ENCODE measurements around the gene SHROOM3.
"Not testable (repeated sequence)": the region's sequence is repeated elsewhere in the genome, so short reads cannot be mapped to it uniquely, and the experiment has no call there.

The SHROOM3 gene

GRCh38 chr4:76600447-76600846 lies 165.4 kb downstream of the SHROOM3 start:
- no peak for DNase-seq (ENCODE audit: low read depth)
- no peak for TF ChIP-seq CTCF (conservative IDR thresholded peaks at IDR 0.05; ENCODE audit: control insufficient read depth, insufficient read depth, low read depth, low read length)
- no peak overlapping the region for H3K4me3 ChIP-seq (ENCODE audit: control insufficient read depth, low read depth, low read length)

GRCh38 chr4:76601791-76602190 lies 166.8 kb downstream of the SHROOM3 start:
- no peak overlapping the region for H3K4me3 ChIP-seq (ENCODE audit: control insufficient read depth, low read depth, low read length)
- no peak for TF ChIP-seq CTCF (conservative IDR thresholded peaks at IDR 0.05; ENCODE audit: control insufficient read depth, insufficient read depth, low read depth, low read length)
- DNase-seq (ENCODE audit: low read depth), result peak; percentile 40

- no peak overlapping the region for H3K4me3 ChIP-seq (ENCODE audit: control insufficient read depth, low read depth, low read length)
- TF ChIP-seq CTCF (conservative IDR thresholded peaks at IDR 0.05; ENCODE audit: control insufficient read depth, insufficient read depth, low read depth, low read length), result no peak
- peak; percentile 73 for DNase-seq (ENCODE audit: low read depth)
Observed at GRCh38 chr4:76605099-76605563, 170.1 kb downstream of the SHROOM3 start.

GRCh38 chr4:76606645-76607265 lies 171.7 kb downstream of the SHROOM3 start:
- no peak for TF ChIP-seq CTCF (conservative IDR thresholded peaks at IDR 0.05; ENCODE audit: control insufficient read depth, insufficient read depth, low read depth, low read length)
- H3K4me3 ChIP-seq (ENCODE audit: control insufficient read depth, low read depth, low read length), result no peak overlapping the region
- DNase-seq (ENCODE audit: low read depth), result peak; percentile 36

GRCh38 chr4:76607266-76607799 lies 172.3 kb downstream of the SHROOM3 start:
- no peak for TF ChIP-seq CTCF (conservative IDR thresholded peaks at IDR 0.05; ENCODE audit: control insufficient read depth, insufficient read depth, low read depth, low read length)
- no peak for DNase-seq (ENCODE audit: low read depth)
- H3K4me3 ChIP-seq (ENCODE audit: control insufficient read depth, low read depth, low read length), result no peak overlapping the region

- TF ChIP-seq CTCF (conservative IDR thresholded peaks at IDR 0.05; ENCODE audit: control insufficient read depth, insufficient read depth, low read depth, low read length), result no peak
- no peak for DNase-seq (ENCODE audit: low read depth)
- no peak overlapping the region for H3K4me3 ChIP-seq (ENCODE audit: control insufficient read depth, low read depth, low read length)
Observed at GRCh38 chr4:76607846-76608245, 172.8 kb downstream of the SHROOM3 start.

GRCh38 chr4:76608549-76608948 lies 173.5 kb downstream of the SHROOM3 start:
- H3K4me3 ChIP-seq (ENCODE audit: control insufficient read depth, low read depth, low read length); DNase-seq (ENCODE audit: low read depth): not testable (repeated sequence)

All from fibroblast of mammary gland (primary cell).